HCT116 (cell line): ENCODE data around the gene MIPEP. TPM values are rescaled to one million over a fixed set of nuclear protein-coding genes. Genes with fewer than 3 reads are reported as not detected.

Experiments
- ATAC-seq: fragments of 200-7000 bp; cut with Tn5 transposase; 2 replicates; pipeline ENCODE4 v1.9.1; 2020; ENCODE audit warnings: mild to moderate bottlenecking, moderate library complexity
- BruUV-seq: library from RNA; stranded (reverse); fragments of 400-500 nt; replicated peaks from 2 replicates; lab custom pipeline; 2021; lab: Mats Ljungman, UMichigan
- CTCF ChIA-PET: fragments of 300-600 bp; sonication (Branson Sonifier 250); formaldehyde crosslinking; loops from one replicate; lab custom pipeline; 2021; ENCODE audit warnings: antibody characterized with exemption; lab: Charles Lee
- POLR2A ChIA-PET: fragments of 300-600, 350-600 bp; sonication (Branson Sonifier 250); formaldehyde crosslinking; loops from one replicate; lab custom pipeline; 2021; ENCODE audit warnings: antibody characterized with exemption; lab: Charles Lee
- RAD21 ChIA-PET, 2 experiments: fragments of 300-600 bp; sonication (Branson Sonifier 250); formaldehyde crosslinking; loops; one replicate each; lab custom pipeline; 2023; ENCODE audit warnings: low total read pairs in 2 of 2; ENCODE audit not compliant: uncharacterized antibody in 2 of 2, unreplicated experiment in 2 of 2, low non-redundant PET in 1 of 2; lab: Charles Lee
- DNase-seq: peaks from one replicate; pipeline ENCODE4 v3.0.0-alpha.2; 2010; ENCODE audit warnings: low read depth, low spot score
- H2AFZ ChIP-seq: fragments of 200-600 bp; shearing (Covaris generic), sonication (generic); 2 replicates; pipeline ENCODE4 v1.6.1; 2017; ENCODE audit warnings: low read depth, mixed run types, mixed read lengths, antibody characterized with exemption, low read length; ENCODE audit not compliant: poor library complexity, severe bottlenecking
- H3K27ac ChIP-seq: 2 replicates; pipeline ENCODE4 v1.5.1; 2012; ENCODE audit warnings: low read depth, low read length
- H3K27me3 ChIP-seq: fragments of 200-600 bp; sonication (generic); 2 replicates; pipeline ENCODE4 v1.6.1; 2016; ENCODE audit warnings: mixed run types, low read length, mixed read lengths; ENCODE audit not compliant: insufficient read depth
- H3K36me3 ChIP-seq, 2 experiments: fragments of 200-500 bp in 1 of 2; fragments of 200-600 bp in 1 of 2; sonication (Bioruptor generic) in 1 of 2; sonication (generic) in 1 of 2; 2 replicates each; pipeline versions ENCODE4 v1.5.1 to v1.6.1; 2014 to 2016; ENCODE audit warnings: low read length in 2 of 2, inconsistent platforms in 1 of 2, mixed read lengths in 1 of 2, mixed run types in 1 of 2; ENCODE audit not compliant: insufficient read depth in 2 of 2, control insufficient read depth in 1 of 2
- H3K4me1 ChIP-seq, 2 experiments: fragments of 200-600 bp in 1 of 2; sonication (generic) in 1 of 2; 2 replicates each; pipeline versions ENCODE4 v1.5.1 to v1.6.1; 2012 to 2017; ENCODE audit warnings: low read length in 2 of 2, inconsistent platforms in 1 of 2, mild to moderate bottlenecking in 1 of 2, mixed read lengths in 1 of 2, mixed run types in 1 of 2, moderate library complexity in 1 of 2; ENCODE audit not compliant: insufficient read depth in 2 of 2, control insufficient read depth in 1 of 2
- H3K4me2 ChIP-seq: fragments of 200-600 bp; sonication (generic); 2 replicates; pipeline ENCODE4 v1.6.1; 2017; ENCODE audit warnings: mixed run types, low read length, mixed read lengths
- H3K4me3 ChIP-seq, 2 experiments: fragments of 200-600 bp in 1 of 2; sonication (generic) in 1 of 2; replicated peaks in 1 of 2; 2 replicates each; pipeline ENCODE4 v1.5.1; 2011 to 2016; ENCODE audit warnings: low read length in 2 of 2, control low read depth in 1 of 2, low read depth in 1 of 2, mild to moderate bottlenecking in 1 of 2, mixed read lengths in 1 of 2, mixed run types in 1 of 2
- H3K79me2 ChIP-seq: fragments of 200-600 bp; sonication (generic); 2 replicates; pipeline ENCODE4 v1.6.1; 2017; ENCODE audit warnings: mild to moderate bottlenecking, mixed run types, low read length, moderate library complexity, mixed read lengths; ENCODE audit not compliant: insufficient read depth
- H3K9ac ChIP-seq: fragments of 200-600 bp; sonication (generic); 2 replicates; pipeline ENCODE4 v1.6.1; 2016; ENCODE audit warnings: low read length, mixed read lengths
- H3K9me2 ChIP-seq: fragments of 200-600 bp; sonication (generic), shearing (Covaris generic); 2 replicates; pipeline ENCODE4 v1.6.1; 2017; ENCODE audit warnings: mixed run types, mild to moderate bottlenecking, moderate library complexity; ENCODE audit not compliant: insufficient read depth
- H3K9me3 ChIP-seq, 2 experiments: fragments of 200-500 bp in 1 of 2; fragments of 200-600 bp in 1 of 2; sonication (Bioruptor generic) in 1 of 2; sonication (generic) in 1 of 2; 2 replicates each; pipeline ENCODE4 v1.6.1; 2014 to 2017; ENCODE audit warnings: low read length in 2 of 2, mixed read lengths in 2 of 2, inconsistent platforms in 1 of 2, low read depth in 1 of 2, mild to moderate bottlenecking in 1 of 2, mixed run types in 1 of 2, moderate library complexity in 1 of 2; ENCODE audit not compliant: control insufficient read depth in 1 of 2, insufficient read depth in 1 of 2
- H4K20me1 ChIP-seq: fragments of 200-600 bp; sonication (generic), shearing (Covaris generic); 2 replicates; pipeline ENCODE4 v1.6.1; 2017; ENCODE audit warnings: mixed run types, mild to moderate bottlenecking, moderate library complexity; ENCODE audit not compliant: insufficient read depth
- CEBPB ChIP-seq: IDR thresholded peaks from 2 replicates; pipeline ENCODE4 v1.6.1; 2012; ENCODE audit warnings: low read depth
- EGR1 ChIP-seq: IDR thresholded peaks from 2 replicates; pipeline ENCODE4 v1.6.1; 2012; ENCODE audit warnings: low read depth
- ELF1 ChIP-seq: IDR thresholded peaks from 2 replicates; pipeline ENCODE4 v1.6.1; 2012; ENCODE audit warnings: low read depth, borderline replicate concordance
- EZH2 ChIP-seq: fragments of 200-600 bp; sonication (generic); IDR thresholded peaks from 2 replicates; pipeline ENCODE4 v1.6.1; 2017; ENCODE audit warnings: antibody characterized with exemption, mixed run types
- FOSL1 ChIP-seq: IDR thresholded peaks from 2 replicates; pipeline ENCODE4 v1.6.1; 2012; ENCODE audit warnings: low read depth
- JUND ChIP-seq: IDR thresholded peaks from 2 replicates; pipeline ENCODE4 v1.6.1; 2012
- POLR2A ChIP-seq: IDR thresholded peaks from 2 replicates; pipeline ENCODE4 v1.7.0; 2011; ENCODE audit warnings: borderline replicate concordance; ENCODE audit not compliant: insufficient read depth, insufficient read length; ENCODE audit errors: extremely low read depth
- RAD21 ChIP-seq: IDR thresholded peaks from 2 replicates; pipeline ENCODE4 v1.6.1; 2012; ENCODE audit warnings: low read depth, mild to moderate bottlenecking
- REST ChIP-seq: IDR thresholded peaks from 2 replicates; pipeline ENCODE4 v1.6.1; 2012; ENCODE audit warnings: low read depth
- SIN3A ChIP-seq: IDR thresholded peaks from 2 replicates; pipeline ENCODE4 v1.6.1; 2012; ENCODE audit warnings: low read depth
- SP1 ChIP-seq: IDR thresholded peaks from 2 replicates; pipeline ENCODE4 v1.6.1; 2012; ENCODE audit warnings: low read depth
- SRF ChIP-seq: IDR thresholded peaks from 2 replicates; pipeline ENCODE4 v1.6.1; 2012; ENCODE audit warnings: low read depth
- TCF7L2 ChIP-seq: IDR thresholded peaks from 2 replicates; pipeline ENCODE4 v1.7.0; 2011; ENCODE audit warnings: borderline replicate concordance, inconsistent platforms; ENCODE audit not compliant: insufficient read depth, insufficient read length; ENCODE audit errors: extremely low read depth
- YY1 ChIP-seq: IDR thresholded peaks from 2 replicates; pipeline ENCODE4 v1.6.1; 2011; ENCODE audit warnings: low read length, low read depth, moderate library complexity, mild to moderate bottlenecking; ENCODE audit not compliant: insufficient replicate concordance; ENCODE audit errors: extremely low read depth
- ZBTB33 ChIP-seq: IDR thresholded peaks from 2 replicates; pipeline ENCODE4 v1.6.1; 2011; ENCODE audit warnings: mild to moderate bottlenecking, low read length, moderate library complexity; ENCODE audit not compliant: insufficient replicate concordance; ENCODE audit errors: extremely low read depth
- ZFX ChIP-seq: fragments of 450-650 bp; IDR thresholded peaks from 2 replicates; pipeline ENCODE4 v1.6.1; 2017
- ZNF274 ChIP-seq: fragments of 200-500 bp; sonication (Bioruptor generic); IDR thresholded peaks from 2 replicates; pipeline ENCODE4 v1.6.1; 2014; ENCODE audit warnings: mild to moderate bottlenecking, low read depth, low read length, inconsistent platforms
- intact Hi-C: fragments of 100-400 bp; cut with micrococcal nuclease; formaldehyde crosslinking; loops from 2 replicates; pipeline ENCODE4 v1.10.0; 2022
- total RNA-seq: library from RNA; stranded (reverse); gene quantifications from one replicate; pipeline ENCODE4 v1.2.1, GENCODE V29; 2021; ENCODE audit not compliant: unreplicated experiment
- TF ChIP-seq, protein P1 (sequence below), 3 experiments: fragments of 200-600 bp in 1 of 3; sonication (generic) in 1 of 3; IDR thresholded peaks in 2 of 3; conservative IDR thresholded peaks in 1 of 3; 2 replicates each; pipeline ENCODE4 v1.5.1; 2012 to 2017; ENCODE audit warnings: low read depth in 2 of 3, low read length in 2 of 3, antibody characterized with exemption in 1 of 3, borderline replicate concordance in 1 of 3, control low read depth in 1 of 3, mild to moderate bottlenecking in 1 of 3, mixed read lengths in 1 of 3, mixed run types in 1 of 3, moderate library complexity in 1 of 3; ENCODE audit not compliant: insufficient read depth in 1 of 3
- TF ChIP-seq, protein P2 (sequence below): IDR thresholded peaks from 2 replicates; pipeline ENCODE4 v1.6.1; 2012

The MIPEP gene
- total RNA-seq, 1 experiment from 2014 or later = 33.3 TPM

- Histone ChIP-seq H3K4me1 (no peaks in the 10 kb centered on the region), H3K9me2 (no peaks in the 10 kb centered on the region), H3K27me3 (peaks cover 38% of the 10 kb centered on the region), H3K27ac (no peak overlapping the region), H3K4me3 (no peak overlapping the region), H3K79me2 (no peaks in the 10 kb centered on the region), H3K9ac (no peak overlapping the region), H2AFZ (no peak overlapping the region), H3K9me3 (no peaks in the 10 kb centered on the region), H3K4me2 (no peak overlapping the region), H3K36me3 (no peaks in the 10 kb centered on the region), H4K20me1 (no peaks in the 10 kb centered on the region)
- DNase-seq = no peak
- intact Hi-C loops = no loop called here
- ChIA-PET POLR2A (no interaction called here), CTCF (interaction anchor here (1.0 to 1.2 kb wide), 2 partner anchors 29 to 310 kb away, joined by 3 to 6 read pairs; no protein-coding TSS in a partner anchor), RAD21 (no interaction called here)
- TF ChIP-seq CEBPB (no peak), ZBTB33 (no peak), SIN3A (no peak), YY1 (no peak), ZNF274 (no peak), FOSL1 (no peak), RAD21 (no peak), REST (no peak), SP1 (no peak), EZH2 (no peak), SRF (no peak), POLR2A (no peak), EGR1 (no peak), ZFX (no peak), JUND (no peak), TCF7L2 (no peak), ELF1 (no peak)
- TF ChIP-seq, protein P1, sequence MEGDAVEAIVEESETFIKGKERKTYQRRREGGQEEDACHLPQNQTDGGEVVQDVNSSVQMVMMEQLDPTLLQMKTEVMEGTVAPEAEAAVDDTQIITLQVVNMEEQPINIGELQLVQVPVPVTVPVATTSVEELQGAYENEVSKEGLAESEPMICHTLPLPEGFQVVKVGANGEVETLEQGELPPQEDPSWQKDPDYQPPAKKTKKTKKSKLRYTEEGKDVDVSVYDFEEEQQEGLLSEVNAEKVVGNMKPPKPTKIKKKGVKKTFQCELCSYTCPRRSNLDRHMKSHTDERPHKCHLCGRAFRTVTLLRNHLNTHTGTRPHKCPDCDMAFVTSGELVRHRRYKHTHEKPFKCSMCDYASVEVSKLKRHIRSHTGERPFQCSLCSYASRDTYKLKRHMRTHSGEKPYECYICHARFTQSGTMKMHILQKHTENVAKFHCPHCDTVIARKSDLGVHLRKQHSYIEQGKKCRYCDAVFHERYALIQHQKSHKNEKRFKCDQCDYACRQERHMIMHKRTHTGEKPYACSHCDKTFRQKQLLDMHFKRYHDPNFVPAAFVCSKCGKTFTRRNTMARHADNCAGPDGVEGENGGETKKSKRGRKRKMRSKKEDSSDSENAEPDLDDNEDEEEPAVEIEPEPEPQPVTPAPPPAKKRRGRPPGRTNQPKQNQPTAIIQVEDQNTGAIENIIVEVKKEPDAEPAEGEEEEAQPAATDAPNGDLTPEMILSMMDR (IDR thresholded peaks at IDR 0.05 in 2 of 3, conservative IDR thresholded peaks at IDR 0.05 in 1 of 3; ENCODE audit: borderline replicate concordance in 1 of 3, insufficient read depth in 1 of 3, low read depth in 2 of 3, low read length in 2 of 3) = no peak
- TF ChIP-seq, protein P2, sequence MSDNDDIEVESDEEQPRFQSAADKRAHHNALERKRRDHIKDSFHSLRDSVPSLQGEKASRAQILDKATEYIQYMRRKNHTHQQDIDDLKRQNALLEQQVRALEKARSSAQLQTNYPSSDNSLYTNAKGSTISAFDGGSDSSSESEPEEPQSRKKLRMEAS = no peak
- no peak for ATAC-seq
- BruUV-seq = no TSS peak
Observed at GRCh38 chr13:23919006-23919405, 29.8 kb upstream of the MIPEP start.
